GM12872 (cell line): ENCODE data around the gene RNF217.

Experiments used
- CTCF ChIP-seq: IDR thresholded peaks from 3 replicates; pipeline ENCODE4 v1.5.1; 2011; ENCODE audit warnings: low read depth, mild to moderate bottlenecking, low read length, moderate library complexity; ENCODE audit not compliant: insufficient read depth

The RNF217 gene

DNA sequence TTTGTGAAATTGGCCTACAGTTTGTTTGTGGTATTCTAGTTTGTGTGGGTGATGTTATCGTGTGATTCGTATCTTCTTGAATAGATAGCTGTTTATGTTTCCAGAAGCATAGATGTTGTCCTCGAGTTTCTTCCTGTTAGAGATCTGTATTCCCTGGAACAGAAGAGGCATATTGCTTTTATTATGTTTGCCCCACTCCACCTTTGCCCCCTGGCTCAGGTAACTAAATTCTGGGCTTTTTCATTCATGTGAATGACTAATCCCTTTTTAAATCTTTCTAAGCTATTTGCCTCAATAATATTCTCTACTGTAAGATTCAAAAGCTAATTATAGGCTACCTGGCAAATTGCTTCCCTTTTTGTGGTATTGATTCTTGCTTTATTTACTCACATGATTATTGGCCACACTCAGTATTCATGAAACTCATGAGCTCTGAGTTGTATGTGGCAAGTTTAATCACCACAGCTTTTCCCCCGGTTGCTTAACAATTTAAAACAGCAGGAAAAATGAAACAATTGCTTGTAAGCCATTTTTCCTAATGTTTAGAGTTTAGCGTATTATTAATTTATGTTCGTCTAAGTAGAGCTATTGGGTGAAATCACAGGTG is 12.6 kb downstream of the RNF217 start:
- no peak for TF ChIP-seq CTCF

- TF ChIP-seq CTCF = no peak
These were observed 15.1 kb downstream of the RNF217 start for GRCh38 chr6:124977067-124977908.

DNA sequence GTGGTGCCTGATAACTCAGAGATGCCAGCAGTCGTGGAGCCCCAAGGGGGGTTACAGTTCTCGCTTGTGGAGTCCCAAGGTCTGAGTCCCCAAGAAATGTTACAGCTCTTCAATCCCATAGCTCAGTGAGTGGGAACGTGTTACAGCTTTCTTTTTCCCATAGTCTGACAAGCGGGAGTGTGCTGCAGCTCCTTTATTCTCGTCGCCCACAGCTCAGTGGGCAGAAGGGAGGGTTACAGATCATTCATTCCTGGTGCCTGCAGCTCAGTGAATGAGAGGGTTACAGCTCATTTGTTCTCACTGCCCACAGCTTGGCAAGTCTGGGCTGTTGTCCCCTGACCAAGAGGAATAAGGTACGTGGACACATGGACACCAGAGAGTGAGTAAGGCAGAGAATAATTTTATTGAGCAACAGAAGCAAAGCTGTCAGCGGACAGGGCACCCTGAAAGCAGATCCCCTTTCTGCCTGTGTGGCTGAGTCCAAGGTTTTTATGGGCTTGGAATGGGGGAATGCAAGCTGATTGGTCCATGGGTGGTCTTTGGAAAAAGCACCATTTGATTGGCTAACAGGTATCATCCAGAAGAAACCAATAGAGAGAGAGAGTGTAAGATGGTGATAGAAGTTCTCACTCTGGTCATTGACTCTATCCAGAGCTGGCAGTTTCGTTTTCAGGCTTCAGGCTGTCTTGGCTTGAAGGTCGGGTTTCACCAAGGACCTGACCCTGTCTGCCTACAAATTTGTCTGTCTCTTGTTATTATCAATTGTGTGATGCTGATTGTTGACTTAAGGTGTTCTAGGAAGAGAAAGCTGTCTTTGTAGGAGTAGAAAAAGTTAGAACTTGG is 16.4 kb downstream of the RNF217 start:
- no peak for TF ChIP-seq CTCF

GRCh38 chr6:124979294-124979678 is 17.0 kb downstream of the RNF217 start:
- no peak for TF ChIP-seq CTCF

- no peak for TF ChIP-seq CTCF
These were observed 20.4 kb downstream of the RNF217 start for GRCh38 chr6:124982669-124983068.

DNA sequence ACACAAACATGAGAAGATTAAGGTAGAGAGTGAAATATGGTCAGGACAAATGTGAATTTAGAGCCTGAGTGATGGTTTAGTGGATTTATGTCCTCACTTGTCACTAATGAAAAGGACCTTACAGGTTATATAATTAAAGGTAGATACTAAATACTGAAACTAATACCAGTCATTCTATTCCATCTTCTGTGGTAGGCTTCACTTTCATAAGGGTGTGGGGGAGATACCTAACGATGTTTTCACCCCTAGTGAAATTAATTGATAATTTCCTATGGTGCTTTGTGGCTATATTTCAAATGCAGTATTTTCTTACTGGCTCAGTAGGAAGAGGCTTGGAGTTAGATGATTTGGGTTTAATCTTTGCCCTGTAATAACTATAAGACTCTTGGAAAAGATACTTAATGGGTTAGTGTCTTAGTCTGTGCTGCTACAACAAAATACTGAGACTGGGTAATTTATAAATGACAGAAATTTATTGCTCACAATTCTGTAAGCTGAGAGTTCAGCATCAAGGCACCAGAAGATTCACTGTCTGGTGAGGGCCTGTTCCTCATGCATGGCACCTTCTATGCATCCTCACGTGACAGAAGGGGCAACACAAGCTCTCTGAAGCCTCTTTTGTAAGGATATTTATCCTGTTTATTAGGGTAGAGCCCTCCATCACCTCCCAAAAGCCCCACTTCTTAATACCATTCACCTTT is 21.3 kb downstream of the RNF217 start:
- TF ChIP-seq CTCF = no peak
